ENCODE results near the gene TIMP2.

TIMP2 gene

GRCh38 chr17:78812855-78813254 is 112.3 kb downstream of the TIMP2 start:
- DNase-seq (ENCODE audit: low read depth), result no peak

GRCh38 chr17:78808163-78808562 is 117.0 kb downstream of the TIMP2 start:
- DNase-seq (ENCODE audit: low read depth), result no peak

- no peak for DNase-seq (ENCODE audit: low read depth)
These were observed 118.7 kb downstream of the TIMP2 start for GRCh38 chr17:78806451-78806850.

GRCh38 chr17:78805301-78805700 is 119.9 kb downstream of the TIMP2 start:
- no peak for DNase-seq (ENCODE audit: low read depth)

GRCh38 chr17:78804777-78805176 is 120.4 kb downstream of the TIMP2 start:
- DNase-seq (ENCODE audit: low read depth), result no peak

GRCh38 chr17:78803186-78803845 is 121.9 kb downstream of the TIMP2 start:
- DNase-seq (ENCODE audit: low read depth), result no peak

Data from fibroblast of gingiva (primary cell).